CD14-positive monocyte (primary cell): ENCODE data around the gene FKBP11. TPM values are rescaled to one million over a fixed set of nuclear protein-coding genes. Genes with fewer than 3 reads are reported as not detected.
"Not testable (repeated sequence)": the region's sequence is repeated elsewhere in the genome, so short reads cannot be mapped to it uniquely, and the experiment has no call there.

Experiments
- DNase-seq, 3 donors: peaks; one replicate each; pipeline ENCODE4 v3.0.0-alpha.2; 2011 to 2022
- H2AFZ ChIP-seq: 2 replicates; pipeline ENCODE4 v1.6.0; 2012; ENCODE audit warnings: mild to moderate bottlenecking, low read depth, low read length, inconsistent platforms; ENCODE audit not compliant: insufficient read depth, poor library complexity, severe bottlenecking
- H3K27ac ChIP-seq, 2 donors: 1 replicate in 1 of 2; 2 replicates in 1 of 2; pipeline ENCODE4 v1.5.1; 2012 to 2013; ENCODE audit warnings: low read length in 2 of 2, control low read depth in 1 of 2, inconsistent platforms in 1 of 2, low read depth in 1 of 2, mild to moderate bottlenecking in 1 of 2
- H3K27me3 ChIP-seq, 2 donors: one replicate each; pipeline versions ENCODE4 v1.6.0 to v1.6.1; 2011 to 2013; ENCODE audit warnings: low read length in 2 of 2; ENCODE audit not compliant: control insufficient read depth in 2 of 2, insufficient read depth in 2 of 2
- H3K36me3 ChIP-seq, 2 donors: replicated peaks in 1 of 2; 1 replicate in 1 of 2; 2 replicates in 1 of 2; pipeline versions ENCODE4 v1.5.1 to v1.6.1; 2012 to 2013; ENCODE audit warnings: low read length in 2 of 2, control low read depth in 1 of 2, inconsistent platforms in 1 of 2, mild to moderate bottlenecking in 1 of 2; ENCODE audit not compliant: insufficient read depth in 2 of 2, control insufficient read depth in 1 of 2
- H3K4me1 ChIP-seq, 2 donors: 1 replicate in 1 of 2; 2 replicates in 1 of 2; pipeline versions ENCODE4 v1.5.1 to v1.6.1; 2012 to 2013; ENCODE audit warnings: low read length in 2 of 2, control low read depth in 1 of 2, inconsistent platforms in 1 of 2, mild to moderate bottlenecking in 1 of 2, moderate library complexity in 1 of 2; ENCODE audit not compliant: insufficient read depth in 2 of 2, control insufficient read depth in 1 of 2
- H3K4me2 ChIP-seq: replicated peaks from 2 replicates; pipeline ENCODE3; 2012; ENCODE audit warnings: low read length, moderate library complexity, mild to moderate bottlenecking; ENCODE audit not compliant: poor library complexity, severe bottlenecking; ENCODE audit errors: extremely low read depth
- H3K4me3 ChIP-seq, 3 experiments: fragments of 200-600 bp in 1 of 3; sonication (generic) in 1 of 3; replicated peaks in 1 of 3; 1 replicate in 2 of 3; 2 replicates in 1 of 3; pipeline ENCODE4 v1.5.1; 2011 to 2013; ENCODE audit warnings: low read length in 3 of 3, mild to moderate bottlenecking in 3 of 3, control low read depth in 2 of 3, low read depth in 2 of 3, inconsistent platforms in 1 of 3, moderate library complexity in 1 of 3
- H3K79me2 ChIP-seq: 2 replicates; pipeline ENCODE4 v1.6.0; 2012; ENCODE audit warnings: mild to moderate bottlenecking, control low read depth, inconsistent platforms, low read length, moderate library complexity; ENCODE audit not compliant: insufficient read depth
- H3K9ac ChIP-seq: 2 replicates; pipeline ENCODE4 v1.6.0; 2017; ENCODE audit warnings: low read length, mild to moderate bottlenecking; ENCODE audit not compliant: insufficient read depth, poor library complexity, severe bottlenecking
- H3K9me3 ChIP-seq, 2 donors: replicated peaks in 1 of 2; 1 replicate in 1 of 2; 2 replicates in 1 of 2; pipeline versions ENCODE4 v1.5.1 to v1.6.1; 2012 to 2013; ENCODE audit warnings: low read length in 2 of 2, control low read depth in 1 of 2; ENCODE audit not compliant: control insufficient read depth in 1 of 2, insufficient read depth in 1 of 2
- H4K20me1 ChIP-seq: 2 replicates; pipeline ENCODE4 v1.6.0; 2012; ENCODE audit warnings: mild to moderate bottlenecking, low read length, control low read depth, moderate library complexity; ENCODE audit not compliant: insufficient read depth
- H3K27ac Mint-ChIP-seq, 7 donors: one replicate each; pipeline ENCODE4 v1.8.0; 2020; ENCODE audit warnings: mild to moderate bottlenecking in 7 of 7, mixed read lengths in 7 of 7, moderate library complexity in 6 of 7, inconsistent platforms in 2 of 7
- H3K27me3 Mint-ChIP-seq, 3 donors: one replicate each; pipeline ENCODE4 v1.8.0; 2021 to 2022; ENCODE audit warnings: low read depth in 3 of 3, mild to moderate bottlenecking in 3 of 3, mixed read lengths in 3 of 3, moderate library complexity in 3 of 3, inconsistent platforms in 1 of 3
- H3K36me3 Mint-ChIP-seq, 2 donors: one replicate each; pipeline ENCODE4 v1.8.0; 2020; ENCODE audit warnings: mixed read lengths in 2 of 2, inconsistent platforms in 1 of 2, mild to moderate bottlenecking in 1 of 2
- H3K4me1 Mint-ChIP-seq: one replicate; pipeline ENCODE4 v1.8.0; 2020; ENCODE audit warnings: mild to moderate bottlenecking, mixed read lengths
- H3K4me3 Mint-ChIP-seq, 2 donors: one replicate each; pipeline ENCODE4 v1.8.0; 2020; ENCODE audit warnings: mild to moderate bottlenecking in 2 of 2, mixed read lengths in 2 of 2, moderate library complexity in 1 of 2
- H3K9me3 Mint-ChIP-seq, 7 donors: one replicate each; pipeline ENCODE4 v1.8.0; 2020 to 2022; ENCODE audit warnings: mixed read lengths in 7 of 7, mild to moderate bottlenecking in 6 of 7, moderate library complexity in 6 of 7, inconsistent platforms in 2 of 7
- WGBS: methylation state at CpG from one replicate; pipeline ENCODE4 v1.1.5; 2013; ENCODE audit warnings: missing lambda C conversion rate; ENCODE audit not compliant: insufficient coverage; 5-methylcytosine and 5-hydroxymethylcytosine counted together
- intact Hi-C, 2 donors: fragments of 100-400 bp; cut with micrococcal nuclease; formaldehyde crosslinking; loops; one replicate each; pipeline versions ENCODE4 v1.15.0 to v1.15.1; 2023
- polyA plus RNA-seq, 3 donors: library from polyadenylated mRNA; depleted of rRNA in 1 of 3; unstranded in 2 of 3; stranded (reverse) in 1 of 3; fragments of 300-500 nt in 2 of 3; fragments of >200 nt in 1 of 3; fragmentation: Illumina TruSeq in 2 of 3; gene quantifications; 1 replicate in 2 of 3; 2 replicates in 1 of 3; pipeline ENCODE4 v1.2.3, GENCODE V29; 2012 to 2021
- TF ChIP-seq, protein P1 (sequence below): fragments of 200-600 bp; IDR thresholded peaks from one replicate; pipeline ENCODE4 v1.8.0; 2022; ENCODE audit warnings: antibody characterized with exemption, mild to moderate bottlenecking

Gene FKBP11
- polyA plus RNA-seq, 3 donors, result 1.5 to 15.2 (median 2.2) TPM

- H3K36me3 Mint-ChIP-seq, result no peaks in the 10 kb centered on the region
- Histone ChIP-seq H3K27me3 (no peaks in the 10 kb centered on the region), H3K4me3 (no peak overlapping the region), H3K9me3 (no peaks in the 10 kb centered on the region), H3K9ac (no peak overlapping the region), H3K79me2 (no peaks in the 10 kb centered on the region), H3K4me1 (no peaks in the 10 kb centered on the region), H4K20me1 (no peaks in the 10 kb centered on the region), H2AFZ (no peak overlapping the region), H3K27ac (no peak overlapping the region), H3K4me2 (no peak overlapping the region), H3K36me3 (no peaks in the 10 kb centered on the region)
- peaks cover 2 to 12% (median 3%) of the 10 kb centered on the region in 3 donors for H3K27me3 Mint-ChIP-seq
- no peaks in the 10 kb centered on the region for H3K4me1 Mint-ChIP-seq
- no peaks in the 10 kb centered on the region for H3K9me3 Mint-ChIP-seq
- no peak for DNase-seq
- no peak overlapping the region for H3K27ac Mint-ChIP-seq
- intact Hi-C loops, result no loop called here
- TF ChIP-seq, protein P1, sequence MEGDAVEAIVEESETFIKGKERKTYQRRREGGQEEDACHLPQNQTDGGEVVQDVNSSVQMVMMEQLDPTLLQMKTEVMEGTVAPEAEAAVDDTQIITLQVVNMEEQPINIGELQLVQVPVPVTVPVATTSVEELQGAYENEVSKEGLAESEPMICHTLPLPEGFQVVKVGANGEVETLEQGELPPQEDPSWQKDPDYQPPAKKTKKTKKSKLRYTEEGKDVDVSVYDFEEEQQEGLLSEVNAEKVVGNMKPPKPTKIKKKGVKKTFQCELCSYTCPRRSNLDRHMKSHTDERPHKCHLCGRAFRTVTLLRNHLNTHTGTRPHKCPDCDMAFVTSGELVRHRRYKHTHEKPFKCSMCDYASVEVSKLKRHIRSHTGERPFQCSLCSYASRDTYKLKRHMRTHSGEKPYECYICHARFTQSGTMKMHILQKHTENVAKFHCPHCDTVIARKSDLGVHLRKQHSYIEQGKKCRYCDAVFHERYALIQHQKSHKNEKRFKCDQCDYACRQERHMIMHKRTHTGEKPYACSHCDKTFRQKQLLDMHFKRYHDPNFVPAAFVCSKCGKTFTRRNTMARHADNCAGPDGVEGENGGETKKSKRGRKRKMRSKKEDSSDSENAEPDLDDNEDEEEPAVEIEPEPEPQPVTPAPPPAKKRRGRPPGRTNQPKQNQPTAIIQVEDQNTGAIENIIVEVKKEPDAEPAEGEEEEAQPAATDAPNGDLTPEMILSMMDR, result no peak
- H3K4me3 Mint-ChIP-seq, result no peak overlapping the region
These were observed 15.1 kb downstream of the FKBP11 start for GRCh38 chr12:48910196-48910595.

GRCh38 chr12:48909698-48910097 is 15.6 kb downstream of the FKBP11 start:
- intact Hi-C loops, H3K9ac ChIP-seq, H3K9me3 ChIP-seq, H2AFZ ChIP-seq, H4K20me1 ChIP-seq, H3K27ac ChIP-seq, H3K36me3 Mint-ChIP-seq, H3K27ac Mint-ChIP-seq, H3K4me1 Mint-ChIP-seq, H3K4me1 ChIP-seq, H3K36me3 ChIP-seq, H3K79me2 ChIP-seq, DNase-seq, H3K27me3 ChIP-seq, H3K4me3 ChIP-seq, H3K4me3 Mint-ChIP-seq, H3K4me2 ChIP-seq, H3K9me3 Mint-ChIP-seq: not testable (repeated sequence)
- WGBS, result 57% methylated on average over 5 of the region's 11 CpGs
- peaks cover 3 to 13% (median 3%) of the 10 kb centered on the region in 3 donors for H3K27me3 Mint-ChIP-seq
